Ecto neural progenitor cell (in vitro differentiated cells): Measurements from ENCODE around the gene ATP1A4.
"Not testable (repeated sequence)": the region's sequence is repeated elsewhere in the genome, so short reads cannot be mapped to it uniquely, and the experiment has no call there.

Source experiments
- DNase-seq: peaks from one replicate; pipeline ENCODE4 v3.0.0-alpha.2; 2018; ENCODE audit warnings: low spot score

ATP1A4 gene

DNA sequence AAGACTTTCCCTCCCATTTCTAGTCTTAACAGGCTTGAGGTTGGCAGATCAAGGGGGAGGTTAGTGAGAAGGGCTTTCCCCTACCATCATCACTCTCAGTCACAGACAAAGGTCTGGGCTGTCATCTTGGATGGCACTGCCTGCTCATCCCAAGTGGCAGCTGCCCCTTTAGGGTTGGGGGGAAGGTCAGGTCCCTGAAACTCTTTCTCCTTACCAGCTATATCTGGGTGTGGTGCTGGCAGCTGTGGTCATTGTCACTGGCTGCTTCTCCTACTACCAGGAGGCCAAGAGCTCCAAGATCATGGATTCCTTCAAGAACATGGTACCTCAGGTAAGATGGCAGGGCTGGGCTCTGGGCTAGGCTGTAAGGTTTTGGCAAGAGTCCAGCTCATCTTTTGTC is 27.7 kb upstream of the ATP1A4 start:
- no peak for DNase-seq

DNA sequence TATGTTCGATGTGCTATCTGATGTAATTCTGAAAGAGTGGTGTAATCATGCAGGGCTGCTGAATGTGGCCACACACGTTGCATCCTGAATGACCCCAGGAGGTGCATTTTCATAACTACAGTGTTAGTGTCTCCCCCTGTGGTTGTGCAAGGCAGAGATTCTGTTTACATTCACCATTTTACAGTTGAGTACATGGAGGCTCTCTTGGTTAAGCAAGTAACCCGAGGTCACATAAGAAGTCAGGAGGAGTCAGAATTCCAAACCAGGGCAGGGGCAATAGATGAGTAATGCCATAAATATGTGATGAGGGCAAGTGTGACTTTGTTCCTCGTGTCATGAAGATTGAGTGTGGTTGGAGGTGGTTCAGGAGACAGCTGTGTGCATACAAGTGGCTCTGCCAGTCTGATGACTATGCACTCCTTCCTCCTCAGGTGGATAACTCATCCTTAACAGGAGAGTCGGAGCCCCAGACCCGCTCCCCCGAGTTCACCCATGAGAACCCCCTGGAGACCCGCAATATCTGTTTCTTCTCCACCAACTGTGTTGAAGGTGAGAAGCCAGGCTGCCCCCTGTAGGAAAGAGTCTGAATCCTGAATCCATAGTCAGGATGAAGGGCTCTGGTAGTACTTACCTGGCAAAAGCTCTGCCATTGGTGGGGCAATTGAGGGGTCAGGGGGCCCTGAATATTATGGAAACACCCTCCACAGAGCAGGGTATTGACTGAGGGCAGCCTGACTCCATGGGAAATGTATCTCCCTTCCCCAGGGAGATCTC is 26.5 kb upstream of the ATP1A4 start:
- no peak for DNase-seq

DNA sequence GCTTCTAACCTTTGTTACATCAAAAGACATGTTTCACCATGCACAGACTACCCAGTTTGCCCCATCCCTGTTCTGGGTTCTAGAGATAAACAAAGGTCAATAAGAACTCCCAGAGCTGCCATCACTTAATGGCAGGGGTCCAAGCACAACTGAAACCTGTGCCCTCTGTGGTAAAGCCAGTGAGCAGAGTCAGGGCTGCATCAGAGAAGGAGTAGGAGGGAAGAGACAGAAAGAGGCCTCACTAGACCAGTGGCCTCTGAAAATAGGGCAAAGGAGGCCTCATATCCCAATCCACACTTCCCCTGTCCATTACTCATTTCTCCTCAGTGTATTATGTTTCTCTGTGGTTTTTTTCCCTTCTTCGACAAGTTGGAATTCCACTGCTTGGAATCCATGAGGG is 25.7 kb upstream of the ATP1A4 start:
- DNase-seq: no peak

DNA sequence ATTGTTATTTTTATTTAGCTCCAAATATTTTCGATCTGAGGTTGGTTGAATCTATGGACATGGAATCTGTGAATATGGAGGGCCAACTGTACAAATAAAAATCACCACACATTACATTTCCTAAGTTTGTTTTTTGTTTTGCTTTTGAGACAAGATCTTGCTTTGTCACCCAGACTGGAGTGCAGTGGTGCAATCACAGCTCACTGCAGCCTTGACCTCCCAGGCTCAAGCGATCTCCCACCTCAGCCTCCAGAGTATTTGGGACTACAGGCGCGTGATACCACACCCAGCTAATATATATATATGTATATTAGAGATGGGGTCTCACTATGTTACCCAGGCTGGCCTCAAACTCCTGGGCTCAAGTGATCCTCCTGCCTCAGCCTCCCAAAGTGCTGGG is 25.1 kb upstream of the ATP1A4 start:
- not testable (repeated sequence) for DNase-seq

DNA sequence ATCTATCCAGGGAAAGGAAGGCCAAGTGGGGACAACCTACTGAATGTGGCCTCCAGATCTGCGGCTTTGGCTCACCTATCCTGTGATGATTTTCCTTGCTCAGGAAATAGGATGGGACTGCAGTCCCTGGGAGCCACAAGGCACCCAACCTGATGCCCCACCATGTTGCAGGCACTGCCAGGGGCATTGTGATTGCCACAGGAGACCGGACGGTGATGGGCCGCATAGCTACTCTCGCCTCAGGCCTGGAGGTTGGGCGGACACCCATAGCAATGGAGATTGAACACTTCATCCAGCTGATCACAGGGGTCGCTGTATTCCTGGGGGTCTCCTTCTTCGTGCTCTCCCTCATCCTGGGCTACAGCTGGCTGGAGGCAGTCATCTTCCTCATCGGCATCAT is 24.0 kb upstream of the ATP1A4 start:
- DNase-seq: no peak

DNA sequence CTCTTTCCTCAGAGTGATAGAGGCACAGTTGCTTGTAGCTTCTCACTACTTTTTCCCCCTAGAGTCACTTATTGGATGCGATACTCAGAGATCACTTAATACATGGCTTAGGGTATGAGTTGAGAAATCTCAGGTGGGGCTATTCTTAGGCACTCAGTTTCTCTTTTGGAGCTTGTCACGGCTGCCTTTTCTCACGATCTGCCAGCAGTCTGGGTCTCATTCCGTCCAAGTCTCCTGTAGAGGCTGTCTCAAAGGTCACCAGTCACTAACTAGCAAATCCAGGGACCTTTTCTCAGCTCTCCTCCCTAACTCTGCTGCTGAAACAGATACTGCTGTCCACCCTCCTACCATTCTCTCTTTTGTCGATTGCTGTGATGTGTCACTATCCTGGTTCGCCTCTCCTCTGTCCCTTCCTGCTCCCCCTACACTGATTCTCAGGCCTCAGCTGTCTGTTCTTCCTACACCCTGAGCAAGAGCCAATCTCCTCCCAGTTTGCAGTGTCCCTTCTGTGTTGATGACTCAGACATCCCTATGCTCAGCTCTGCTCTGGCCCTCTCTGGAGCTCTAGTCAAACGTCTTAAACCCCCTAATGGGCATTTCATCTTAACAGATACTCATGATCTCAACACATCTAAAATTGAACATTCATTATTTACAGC is 23.4 kb upstream of the ATP1A4 start:
- DNase-seq: no peak

DNA sequence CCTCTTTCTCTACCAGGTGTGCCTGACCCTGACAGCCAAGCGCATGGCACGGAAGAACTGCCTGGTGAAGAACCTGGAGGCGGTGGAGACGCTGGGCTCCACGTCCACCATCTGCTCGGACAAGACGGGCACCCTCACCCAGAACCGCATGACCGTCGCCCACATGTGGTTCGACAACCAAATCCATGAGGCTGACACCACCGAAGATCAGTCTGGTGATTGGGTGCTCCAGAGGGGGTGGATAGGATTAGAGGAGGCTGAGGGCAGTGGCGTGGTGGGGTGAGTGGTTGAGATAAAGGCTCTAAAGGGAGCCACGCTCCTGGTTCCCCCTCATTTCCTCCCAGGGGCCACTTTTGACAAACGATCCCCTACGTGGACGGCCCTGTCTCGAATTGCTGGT is 22.8 kb upstream of the ATP1A4 start:
- DNase-seq: no peak

DNA sequence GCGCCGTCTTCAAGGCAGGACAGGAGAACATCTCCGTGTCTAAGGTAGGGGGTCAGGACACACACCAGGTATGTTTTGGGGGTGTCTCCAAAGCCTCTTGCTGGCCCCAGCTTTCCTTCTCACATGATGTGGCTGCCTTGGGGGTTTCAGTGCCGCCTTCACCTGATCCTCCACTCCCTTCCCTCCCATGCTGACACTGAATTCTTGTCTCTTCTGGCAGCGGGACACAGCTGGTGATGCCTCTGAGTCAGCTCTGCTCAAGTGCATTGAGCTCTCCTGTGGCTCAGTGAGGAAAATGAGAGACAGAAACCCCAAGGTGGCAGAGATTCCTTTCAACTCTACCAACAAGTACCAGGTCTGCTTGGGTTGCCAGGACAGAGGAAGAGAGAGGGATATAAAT is 22.4 kb upstream of the ATP1A4 start:
- DNase-seq: no peak

DNA sequence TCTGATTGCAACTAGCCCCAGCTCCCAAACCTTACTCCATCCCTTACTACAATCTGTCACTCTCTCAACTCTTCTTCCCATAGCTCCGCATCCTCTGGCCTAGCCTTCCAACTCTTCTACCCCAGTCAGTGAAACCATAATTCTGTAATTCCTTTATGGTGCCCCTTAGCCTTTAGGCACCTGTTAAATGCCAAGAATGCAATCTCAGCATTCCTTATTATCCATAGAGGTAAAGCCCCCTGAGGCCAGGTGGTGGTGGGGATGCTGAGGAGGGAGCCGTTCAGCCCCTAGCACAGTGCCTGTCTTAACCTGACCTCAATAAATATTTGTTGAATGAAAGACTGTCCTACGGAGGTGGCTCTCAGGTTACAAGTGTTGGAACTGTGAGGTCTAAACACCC is 21.8 kb upstream of the ATP1A4 start:
- no peak for DNase-seq

DNA sequence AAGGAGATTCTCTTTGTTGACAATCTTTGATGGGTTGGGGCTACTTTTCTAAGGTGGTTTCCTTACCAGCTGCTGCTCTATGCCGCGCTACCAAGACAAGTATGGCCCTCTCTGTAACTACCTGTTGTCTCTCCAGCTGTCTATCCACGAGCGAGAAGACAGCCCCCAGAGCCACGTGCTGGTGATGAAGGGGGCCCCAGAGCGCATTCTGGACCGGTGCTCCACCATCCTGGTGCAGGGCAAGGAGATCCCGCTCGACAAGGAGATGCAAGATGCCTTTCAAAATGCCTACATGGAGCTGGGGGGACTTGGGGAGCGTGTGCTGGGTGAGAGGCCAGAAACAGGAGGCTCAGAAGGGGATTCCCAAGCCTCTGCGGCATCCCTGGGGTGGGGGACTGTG is 21.4 kb upstream of the ATP1A4 start:
- DNase-seq: no peak

DNA sequence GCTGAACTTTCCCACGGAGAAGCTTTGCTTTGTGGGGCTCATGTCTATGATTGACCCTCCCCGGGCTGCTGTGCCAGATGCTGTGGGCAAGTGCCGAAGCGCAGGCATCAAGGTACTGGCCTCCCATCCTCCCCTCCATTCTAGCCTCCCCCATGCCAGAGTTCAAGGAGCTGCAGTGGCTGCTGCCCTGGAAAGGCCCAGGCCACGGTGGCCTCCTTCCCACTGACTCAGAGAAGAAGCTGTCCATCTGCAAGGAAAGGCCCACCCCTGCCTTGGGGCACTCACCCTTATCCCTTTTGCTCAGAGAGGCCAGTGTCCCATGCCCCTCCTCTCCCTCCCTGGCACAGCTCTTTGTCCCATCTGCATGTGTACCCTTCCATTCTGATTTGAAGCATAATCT is 20.9 kb upstream of the ATP1A4 start:
- no peak for DNase-seq

DNA sequence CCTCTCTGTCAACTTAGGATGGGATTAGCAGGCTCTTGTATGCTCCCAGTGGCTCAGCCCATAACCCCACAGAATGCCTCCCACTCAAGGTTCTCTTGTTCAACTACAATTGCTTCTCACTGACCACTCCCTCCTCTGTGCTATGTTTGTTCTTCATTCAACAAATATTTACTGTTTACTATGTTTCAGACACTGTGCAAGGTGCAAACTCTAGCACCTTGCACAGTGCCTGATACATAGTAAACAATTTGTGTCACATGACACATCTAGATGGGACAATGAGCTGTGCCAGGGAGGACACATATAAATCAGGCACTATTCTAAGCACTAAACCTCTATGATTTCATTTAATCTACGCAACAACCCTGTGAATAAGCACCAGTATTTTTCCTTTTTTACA is 20.5 kb upstream of the ATP1A4 start:
- DNase-seq: no peak

DNA sequence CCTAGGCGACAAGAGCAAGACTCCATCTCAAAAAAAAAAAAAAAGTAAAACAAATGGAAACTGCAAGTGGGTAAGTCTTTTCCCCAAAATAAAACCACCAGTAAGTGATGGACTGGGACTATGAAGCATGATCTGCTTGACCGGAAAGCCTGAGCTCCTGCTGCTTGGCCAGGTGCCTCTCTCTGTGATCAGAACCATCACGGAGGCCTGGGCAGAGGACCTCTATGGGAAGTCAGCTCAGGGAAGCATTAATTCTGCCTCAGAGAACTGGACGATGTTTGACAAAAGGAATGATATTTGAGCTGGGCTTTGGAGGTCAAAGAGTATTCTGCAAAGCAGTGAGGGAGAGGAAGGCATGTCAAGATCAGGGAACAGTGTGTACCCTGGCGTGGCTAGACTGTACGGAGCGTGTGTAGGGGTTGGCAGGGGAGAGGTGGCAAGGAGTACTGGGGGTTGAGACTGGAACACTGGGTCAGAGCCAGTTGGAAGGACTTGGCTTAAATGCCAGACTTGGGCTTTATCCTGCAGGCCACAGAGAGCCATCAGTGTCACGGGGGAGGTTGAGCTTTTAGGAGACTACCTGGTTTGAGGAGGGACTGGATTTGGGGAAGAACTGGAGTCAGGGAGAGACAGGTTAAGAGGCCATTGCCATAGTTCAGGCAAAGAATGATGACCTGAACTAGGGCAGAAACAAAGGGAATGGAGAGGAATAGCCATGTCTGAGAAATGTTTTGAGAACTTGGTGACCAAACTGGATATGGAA is 19.4 kb upstream of the ATP1A4 start:
- DNase-seq: no peak

DNA sequence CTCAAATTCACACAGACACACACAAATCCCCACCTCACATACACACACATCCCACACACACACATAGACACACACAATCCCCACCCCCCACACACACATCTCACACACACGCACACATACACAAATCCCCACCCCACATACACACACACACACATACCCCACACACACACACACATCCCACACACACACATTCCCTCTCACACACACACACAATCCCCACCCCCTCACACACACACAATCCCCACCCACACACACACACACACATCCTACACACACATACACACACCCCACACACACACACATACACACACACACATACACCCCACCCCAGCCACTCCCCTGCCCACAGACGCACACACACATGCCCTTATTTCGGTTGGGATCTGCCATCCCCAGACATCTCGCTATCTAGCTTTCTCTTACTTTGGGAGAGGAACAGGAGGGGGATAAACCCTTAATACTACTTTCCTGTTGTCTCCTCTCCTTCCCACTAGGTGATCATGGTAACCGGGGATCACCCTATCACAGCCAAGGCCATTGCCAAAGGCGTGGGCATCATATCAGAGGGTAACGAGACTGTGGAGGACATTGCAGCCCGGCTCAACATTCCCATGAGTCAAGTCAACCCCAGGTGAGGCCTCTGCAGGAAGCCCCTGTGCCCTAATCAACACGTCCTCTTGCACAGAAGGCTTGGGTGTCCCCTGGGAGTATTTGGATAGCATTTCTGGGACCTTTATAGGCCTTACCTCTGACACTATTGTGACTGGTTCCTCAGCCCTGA is 17.2 kb upstream of the ATP1A4 start:
- no peak for DNase-seq

DNA sequence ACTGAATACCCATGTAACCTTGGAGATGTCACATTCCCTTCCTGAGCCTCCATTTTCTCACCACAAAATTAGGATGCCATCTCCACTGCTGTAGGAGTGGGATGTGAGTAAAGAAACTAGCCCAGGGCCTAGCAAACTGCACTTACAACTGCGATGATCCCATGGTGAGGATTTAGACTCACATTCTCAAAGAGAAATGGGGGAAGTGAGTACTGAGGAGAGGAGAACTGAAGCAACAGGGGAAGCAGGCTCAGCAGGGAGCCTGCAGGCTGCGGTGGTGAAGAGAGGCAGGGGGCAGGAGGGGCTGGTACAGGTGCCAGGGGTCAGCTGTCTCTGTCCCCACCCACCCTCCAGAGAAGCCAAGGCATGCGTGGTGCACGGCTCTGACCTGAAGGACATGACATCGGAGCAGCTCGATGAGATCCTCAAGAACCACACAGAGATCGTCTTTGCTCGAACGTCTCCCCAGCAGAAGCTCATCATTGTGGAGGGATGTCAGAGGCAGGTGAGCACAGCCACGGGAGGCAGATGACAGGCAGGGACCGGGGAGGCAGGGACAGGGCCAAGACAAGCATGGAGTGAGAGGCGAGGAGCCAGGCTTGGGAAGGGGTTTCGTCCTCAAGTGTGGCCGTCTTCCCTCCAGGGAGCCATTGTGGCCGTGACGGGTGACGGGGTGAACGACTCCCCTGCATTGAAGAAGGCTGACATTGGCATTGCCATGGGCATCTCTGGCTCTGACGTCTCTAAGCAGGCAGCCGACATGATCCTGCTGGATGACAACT is 16.4 kb upstream of the ATP1A4 start:
- no peak for DNase-seq

DNA sequence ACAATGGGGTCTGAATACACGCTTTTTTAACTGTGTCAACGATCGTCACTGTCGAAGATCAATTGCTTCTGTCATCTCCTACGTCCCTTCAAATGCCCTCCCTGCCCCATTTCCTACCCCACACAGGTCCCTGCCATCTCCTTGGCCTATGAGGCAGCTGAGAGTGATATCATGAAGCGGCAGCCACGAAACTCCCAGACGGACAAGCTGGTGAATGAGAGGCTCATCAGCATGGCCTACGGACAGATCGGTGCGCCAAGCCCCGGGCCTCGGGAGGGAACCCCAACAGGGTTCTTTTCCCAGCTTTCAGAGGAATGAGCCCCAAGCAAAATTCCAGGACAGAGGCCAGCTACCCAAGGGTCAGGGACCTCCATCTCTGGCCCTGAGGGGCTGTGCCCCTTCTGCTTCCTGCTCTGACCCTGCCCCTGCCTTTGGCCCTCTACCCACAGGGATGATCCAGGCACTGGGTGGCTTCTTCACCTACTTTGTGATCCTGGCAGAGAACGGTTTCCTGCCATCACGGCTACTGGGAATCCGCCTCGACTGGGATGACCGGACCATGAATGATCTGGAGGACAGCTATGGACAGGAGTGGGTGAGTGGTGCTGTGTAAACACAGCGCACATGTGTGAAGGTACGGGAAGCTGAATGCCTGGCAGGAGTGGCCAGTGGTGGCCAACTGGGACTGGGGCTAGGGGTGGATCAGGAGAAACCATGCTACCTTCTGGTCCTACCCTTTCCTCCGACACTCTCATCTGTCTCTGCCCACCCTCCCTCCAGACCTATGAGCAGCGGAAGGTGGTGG is 15.1 kb upstream of the ATP1A4 start:
- DNase-seq: no peak

DNA sequence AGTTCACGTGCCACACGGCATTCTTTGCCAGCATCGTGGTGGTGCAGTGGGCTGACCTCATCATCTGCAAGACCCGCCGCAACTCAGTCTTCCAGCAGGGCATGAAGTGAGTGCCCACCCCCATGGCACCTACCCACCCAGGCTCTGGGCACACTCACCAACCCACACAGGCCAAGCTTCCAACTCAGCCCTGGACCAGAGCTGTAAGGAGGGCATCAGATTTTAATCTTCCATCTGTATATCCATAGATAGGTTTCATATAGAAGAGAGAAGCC is 14.5 kb upstream of the ATP1A4 start:
- DNase-seq: no peak

DNA sequence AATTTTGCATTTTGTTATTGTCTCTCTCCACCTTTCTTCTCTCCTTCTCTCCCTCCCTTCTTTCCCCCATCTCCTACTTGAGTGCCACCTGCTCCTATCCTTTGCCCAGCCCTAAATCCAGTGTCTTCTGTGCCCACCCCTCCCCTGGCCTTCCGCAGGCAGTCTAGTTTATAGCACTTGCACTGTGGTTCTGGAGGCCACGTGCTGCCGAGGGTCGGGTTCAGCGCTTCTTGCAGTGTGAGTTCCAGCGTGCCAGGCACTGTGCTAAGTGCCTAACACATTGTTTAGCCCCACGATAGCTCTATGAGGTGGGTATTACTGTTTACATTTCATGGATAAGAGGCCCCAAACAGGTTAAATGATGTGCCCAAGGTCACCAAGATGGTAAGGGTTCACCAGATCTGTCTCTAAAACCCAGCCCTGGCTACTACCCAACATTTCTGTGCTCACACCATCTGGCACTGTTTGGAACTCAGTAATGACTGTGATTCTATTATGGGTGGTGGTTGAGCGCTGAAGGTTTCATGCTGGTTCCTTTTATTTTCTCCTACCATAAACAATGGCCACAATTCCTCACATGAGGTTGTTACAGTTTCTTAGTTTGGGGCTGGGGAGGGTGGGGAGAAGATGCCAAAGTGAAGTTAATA is 14.1 kb upstream of the ATP1A4 start:
- no peak for DNase-seq

DNA sequence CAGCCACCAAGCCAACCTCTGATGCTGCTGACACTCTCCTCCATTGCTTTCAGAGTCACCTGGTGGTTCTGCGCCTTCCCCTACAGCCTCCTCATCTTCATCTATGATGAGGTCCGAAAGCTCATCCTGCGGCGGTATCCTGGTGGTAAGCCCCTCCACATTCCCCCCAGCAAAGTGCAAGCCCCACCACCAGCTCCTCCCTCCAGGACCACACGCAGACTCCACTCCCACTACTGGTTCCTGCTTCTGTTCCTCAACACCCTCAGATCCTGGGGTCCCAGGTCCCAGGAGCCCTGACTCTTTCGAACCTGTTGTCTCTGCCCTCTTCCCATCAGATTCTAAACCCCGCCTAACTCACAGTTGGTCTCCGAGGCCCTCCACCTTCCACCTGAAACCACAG is 11.6 kb upstream of the ATP1A4 start:
- no peak for DNase-seq

DNA sequence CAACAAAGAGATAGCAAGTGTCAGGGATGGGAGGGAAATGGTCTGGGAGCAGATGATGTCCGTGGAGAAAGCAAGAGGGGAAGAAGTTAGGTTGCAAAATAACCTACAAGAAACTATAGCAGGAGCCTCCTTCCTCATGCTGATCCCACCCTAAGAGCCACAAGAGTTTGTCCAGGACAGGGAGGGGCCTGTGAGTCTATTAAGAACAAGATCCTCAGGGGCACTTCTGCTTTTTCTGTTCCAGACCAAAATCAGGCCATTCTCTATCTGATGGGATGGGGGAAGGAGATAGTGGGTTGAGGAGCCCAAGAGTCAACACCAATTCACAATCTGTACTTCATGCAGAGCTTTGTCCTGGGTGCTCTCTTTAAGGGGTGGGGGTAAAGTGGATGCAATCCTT is 7.7 kb upstream of the ATP1A4 start:
- no peak for DNase-seq

DNA sequence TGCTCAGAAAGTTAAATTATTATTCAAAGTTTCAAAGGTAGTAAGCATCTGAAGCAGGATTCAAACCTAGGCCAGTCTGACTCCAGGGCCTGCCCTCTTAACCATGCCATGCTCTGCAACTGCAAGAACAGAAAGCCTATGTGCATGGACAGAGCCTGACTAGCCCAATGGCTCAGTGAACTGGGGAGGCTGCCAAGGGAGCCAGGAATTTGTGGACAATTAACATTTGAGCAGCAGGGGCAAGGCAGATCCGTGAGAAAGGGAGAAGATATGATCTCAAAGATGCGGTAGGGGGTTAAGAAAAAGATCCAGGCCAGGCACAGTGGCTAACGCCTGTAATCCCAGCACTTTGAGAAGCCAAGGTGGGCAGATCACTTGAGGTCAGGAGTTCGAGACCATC is 6.5 kb upstream of the ATP1A4 start:
- DNase-seq: no peak
